ENCODE results near the gene AKR1C4.
"Not testable (repeated sequence)": the region's sequence is repeated elsewhere in the genome, so short reads cannot be mapped to it uniquely, and the experiment has no call there.

Gene AKR1C4

GRCh38 chr10:5252177-5253037 lies 55.8 kb downstream of the AKR1C4 start:
- peak; percentile 28 for DNase-seq (ENCODE audit: low read depth)
- H3K4me3 ChIP-seq (ENCODE audit: control insufficient read depth, low read depth, low read length) = no peak overlapping the region
- TF ChIP-seq, protein P1, sequence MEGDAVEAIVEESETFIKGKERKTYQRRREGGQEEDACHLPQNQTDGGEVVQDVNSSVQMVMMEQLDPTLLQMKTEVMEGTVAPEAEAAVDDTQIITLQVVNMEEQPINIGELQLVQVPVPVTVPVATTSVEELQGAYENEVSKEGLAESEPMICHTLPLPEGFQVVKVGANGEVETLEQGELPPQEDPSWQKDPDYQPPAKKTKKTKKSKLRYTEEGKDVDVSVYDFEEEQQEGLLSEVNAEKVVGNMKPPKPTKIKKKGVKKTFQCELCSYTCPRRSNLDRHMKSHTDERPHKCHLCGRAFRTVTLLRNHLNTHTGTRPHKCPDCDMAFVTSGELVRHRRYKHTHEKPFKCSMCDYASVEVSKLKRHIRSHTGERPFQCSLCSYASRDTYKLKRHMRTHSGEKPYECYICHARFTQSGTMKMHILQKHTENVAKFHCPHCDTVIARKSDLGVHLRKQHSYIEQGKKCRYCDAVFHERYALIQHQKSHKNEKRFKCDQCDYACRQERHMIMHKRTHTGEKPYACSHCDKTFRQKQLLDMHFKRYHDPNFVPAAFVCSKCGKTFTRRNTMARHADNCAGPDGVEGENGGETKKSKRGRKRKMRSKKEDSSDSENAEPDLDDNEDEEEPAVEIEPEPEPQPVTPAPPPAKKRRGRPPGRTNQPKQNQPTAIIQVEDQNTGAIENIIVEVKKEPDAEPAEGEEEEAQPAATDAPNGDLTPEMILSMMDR (conservative IDR thresholded peaks at IDR 0.05; ENCODE audit: control insufficient read depth, insufficient read depth, low read depth, low read length) = no peak

DNA sequence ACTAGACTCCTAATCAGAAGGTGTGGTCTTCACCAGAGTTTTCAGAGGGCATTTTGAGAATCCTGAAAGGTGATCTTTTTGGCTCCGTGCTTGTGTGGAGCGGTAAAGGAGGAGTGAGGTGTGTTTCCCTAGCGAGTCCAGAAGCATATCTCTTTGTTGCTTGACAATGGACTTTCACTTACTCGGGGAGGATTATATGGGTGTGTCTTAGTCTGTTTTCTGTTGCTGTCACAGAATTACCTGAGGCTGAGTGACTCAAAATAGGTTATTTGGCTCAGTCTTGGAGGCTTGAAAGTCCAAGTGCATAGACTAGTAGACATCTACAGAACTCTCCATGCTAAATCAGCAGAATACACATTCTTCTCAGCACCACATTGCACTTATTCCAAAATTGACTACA lies 57.9 kb downstream of the AKR1C4 start:
- no peak overlapping the region for H3K4me3 ChIP-seq (ENCODE audit: control insufficient read depth, low read depth, low read length)
- TF ChIP-seq, protein P1 (conservative IDR thresholded peaks at IDR 0.05; ENCODE audit: control insufficient read depth, insufficient read depth, low read depth, low read length) = no peak
- no peak for DNase-seq (ENCODE audit: low read depth)

DNA sequence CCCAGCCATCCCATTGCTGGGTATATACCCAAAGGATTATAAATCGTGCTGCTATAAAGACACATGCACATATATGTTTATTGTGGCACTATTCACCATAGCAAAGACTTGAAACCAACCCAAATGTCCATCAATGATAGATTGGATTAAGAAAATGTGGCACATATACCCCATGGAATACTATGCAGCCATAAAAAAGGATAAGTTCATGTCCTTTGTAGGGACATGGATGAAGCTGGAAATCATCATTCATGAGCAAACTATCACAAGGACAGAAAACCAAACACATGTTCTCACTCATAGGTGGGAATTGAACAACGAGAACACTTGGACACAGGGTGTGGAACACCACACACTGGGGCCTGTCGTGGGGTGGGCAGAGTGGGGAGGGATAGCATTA lies 61.1 kb downstream of the AKR1C4 start:
- not testable (repeated sequence) for H3K4me3 ChIP-seq (ENCODE audit: control insufficient read depth, low read depth, low read length); DNase-seq (ENCODE audit: low read depth)

DNA sequence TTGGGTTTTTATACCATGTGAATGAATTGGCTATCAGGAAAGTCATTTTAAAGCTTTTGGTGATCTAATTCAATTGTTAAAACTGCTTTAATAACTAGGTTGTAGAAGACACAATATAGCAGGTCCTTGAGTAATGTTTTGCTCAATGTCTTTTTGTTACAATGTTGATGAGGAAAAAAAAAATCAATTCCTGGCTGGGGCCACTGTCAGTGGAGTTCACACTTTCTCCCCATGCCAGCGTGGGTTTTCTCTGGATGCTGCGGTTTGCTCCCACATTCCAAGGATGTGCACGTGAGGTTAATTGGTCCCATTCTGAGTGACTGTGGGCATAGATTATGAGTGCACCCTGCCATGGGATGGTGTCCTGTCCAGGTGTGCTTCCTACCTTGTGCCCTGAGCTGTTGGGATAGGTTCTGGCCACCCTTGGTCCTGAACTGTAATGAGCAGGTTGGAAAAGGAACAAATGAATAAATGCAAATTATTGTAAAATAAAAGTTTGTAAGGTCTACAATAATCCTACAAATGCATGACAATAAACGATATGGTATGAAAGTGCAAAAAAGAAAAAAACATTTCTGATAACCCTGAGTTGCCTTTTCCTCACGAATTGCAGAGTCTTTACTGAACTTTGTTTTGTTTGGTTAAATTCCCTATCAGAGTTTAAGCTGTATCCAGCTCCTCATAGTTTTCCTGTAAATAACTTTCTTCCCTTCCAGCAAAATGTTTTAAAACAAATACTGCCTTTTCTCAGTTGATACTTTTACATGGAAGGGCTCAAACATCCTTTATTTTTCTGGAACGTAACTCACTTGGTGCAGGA lies 62.7 kb downstream of the AKR1C4 start:
- no peak for DNase-seq (ENCODE audit: low read depth)
- TF ChIP-seq, protein P1 (conservative IDR thresholded peaks at IDR 0.05; ENCODE audit: control insufficient read depth, insufficient read depth, low read depth, low read length) = no peak
- no peak overlapping the region for H3K4me3 ChIP-seq (ENCODE audit: control insufficient read depth, low read depth, low read length)

DNA sequence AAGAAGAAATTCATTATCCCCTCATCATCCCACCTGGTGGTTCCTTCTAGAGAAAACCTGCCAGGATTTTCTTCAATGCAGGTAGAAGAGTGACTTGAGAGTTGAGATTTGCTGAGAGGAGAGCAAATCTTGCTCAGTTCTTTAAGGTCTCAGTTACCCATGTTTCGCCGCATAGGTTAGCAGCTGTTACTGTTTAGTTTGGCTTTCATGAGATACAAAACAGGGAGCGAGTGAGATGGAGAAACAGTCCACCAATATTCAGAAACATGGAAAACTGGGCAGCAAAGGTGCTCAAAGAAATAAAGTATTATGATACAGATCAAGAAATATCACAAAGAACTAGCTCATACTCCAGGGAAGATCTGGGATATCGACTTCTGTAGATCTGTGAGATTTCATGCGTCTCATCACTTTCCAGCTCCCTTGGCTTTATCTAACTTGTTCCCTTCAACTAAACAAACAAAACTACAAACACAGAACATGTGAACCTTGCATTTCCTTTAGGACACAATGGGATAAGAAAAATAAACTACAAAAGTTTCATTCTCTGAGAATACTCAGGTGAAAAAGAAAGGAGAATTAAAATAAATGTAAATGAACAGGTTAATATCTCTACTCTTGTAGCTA lies 63.4 kb downstream of the AKR1C4 start:
- TF ChIP-seq, protein P1 (conservative IDR thresholded peaks at IDR 0.05; ENCODE audit: control insufficient read depth, insufficient read depth, low read depth, low read length) = no peak
- DNase-seq (ENCODE audit: low read depth) = no peak
- no peak overlapping the region for H3K4me3 ChIP-seq (ENCODE audit: control insufficient read depth, low read depth, low read length)

DNA sequence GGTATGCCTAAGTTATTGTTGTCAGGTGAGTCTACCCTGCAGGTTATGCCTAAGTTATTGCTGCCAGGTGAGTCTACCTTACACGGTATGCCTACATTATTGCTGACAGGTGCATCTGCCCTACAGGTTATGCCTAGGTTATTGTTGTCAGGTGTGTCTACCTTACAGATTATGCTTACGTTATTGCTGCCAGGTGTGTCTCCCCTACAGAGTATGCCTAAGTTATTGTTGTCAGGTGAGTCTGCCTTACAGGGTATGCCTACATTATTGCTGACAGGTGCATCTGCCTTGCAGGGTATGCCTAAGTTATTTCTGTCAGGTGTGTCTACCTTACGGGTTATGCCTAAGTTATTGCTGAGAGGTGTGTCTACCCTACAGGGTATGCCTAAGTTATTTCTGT lies 64.2 kb downstream of the AKR1C4 start:
- H3K4me3 ChIP-seq (ENCODE audit: control insufficient read depth, low read depth, low read length) = no peak overlapping the region
- DNase-seq (ENCODE audit: low read depth) = no peak
- TF ChIP-seq, protein P1 (conservative IDR thresholded peaks at IDR 0.05; ENCODE audit: control insufficient read depth, insufficient read depth, low read depth, low read length) = no peak

DNA sequence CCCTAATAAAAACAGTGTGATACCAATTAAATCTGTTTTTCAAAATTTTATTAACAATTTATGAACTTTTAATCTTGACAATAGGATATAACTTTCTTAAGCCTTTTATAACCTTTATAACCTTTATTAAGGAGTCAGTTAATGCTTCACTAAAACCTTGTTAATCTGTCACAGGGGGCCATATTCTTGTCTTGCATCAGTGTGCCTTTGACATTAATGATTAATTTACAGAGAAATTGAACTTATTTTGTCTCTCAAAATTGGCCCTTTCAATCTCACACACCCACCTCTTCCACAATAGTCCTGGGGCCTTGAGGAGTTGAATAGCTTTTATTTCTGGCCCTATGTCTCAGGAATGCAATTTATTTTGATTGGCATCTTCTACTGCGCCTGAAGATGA lies 68.5 kb downstream of the AKR1C4 start:
- TF ChIP-seq, protein P1 (conservative IDR thresholded peaks at IDR 0.05; ENCODE audit: control insufficient read depth, insufficient read depth, low read depth, low read length) = no peak
- H3K4me3 ChIP-seq (ENCODE audit: control insufficient read depth, low read depth, low read length) = no peak overlapping the region
- no peak for DNase-seq (ENCODE audit: low read depth)

Measured in fibroblast of mammary gland (primary cell).